GM12892 (cell line): ENCODE data around the gene CDH13.

Experiments
- POLR2A ChIP-seq: IDR thresholded peaks from 2 replicates; pipeline ENCODE4 v1.6.1; 2011; ENCODE audit warnings: low read depth, low read length, control low read depth
- POLR2AphosphoS5 ChIP-seq: IDR thresholded peaks from 2 replicates; pipeline ENCODE4 v1.6.1; 2011; ENCODE audit warnings: low read depth, low read length, control low read depth
- TAF1 ChIP-seq: IDR thresholded peaks from 2 replicates; pipeline ENCODE4 v1.6.1; 2011; ENCODE audit warnings: low read depth, mild to moderate bottlenecking, control low read depth, low read length, borderline replicate concordance

- TF ChIP-seq POLR2A: no peak
- no peak for TF ChIP-seq POLR2AphosphoS5
- no peak for TF ChIP-seq TAF1
Measured at GRCh38 chr16:82882982-82883835, 256.4 kb downstream of the CDH13 start.
